Measurements from ENCODE around the gene CAMTA1.

DNA sequence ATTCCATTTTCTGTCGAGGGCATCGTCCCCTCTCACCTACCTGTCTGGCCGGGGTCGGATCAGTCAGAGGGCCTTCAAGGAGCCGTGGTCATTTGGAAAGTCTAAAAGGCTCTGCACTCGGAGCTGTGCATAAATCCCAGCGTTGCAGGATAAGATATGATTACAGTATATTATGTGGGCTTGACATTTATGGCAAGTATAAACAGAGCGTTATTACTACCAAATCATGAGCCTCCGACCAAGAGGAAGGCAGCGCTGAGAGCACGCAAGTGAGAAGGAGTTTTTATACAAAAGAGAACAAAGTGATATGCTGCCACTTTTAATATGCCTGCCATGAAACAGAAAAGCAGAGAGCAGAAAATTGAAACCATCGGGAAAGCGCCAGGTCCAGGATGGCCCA lies 566.4 kb downstream of the CAMTA1 start:
- no peak for TF ChIP-seq POLR2A (IDR thresholded peaks at IDR 0.05)
- TF ChIP-seq, protein P1, sequence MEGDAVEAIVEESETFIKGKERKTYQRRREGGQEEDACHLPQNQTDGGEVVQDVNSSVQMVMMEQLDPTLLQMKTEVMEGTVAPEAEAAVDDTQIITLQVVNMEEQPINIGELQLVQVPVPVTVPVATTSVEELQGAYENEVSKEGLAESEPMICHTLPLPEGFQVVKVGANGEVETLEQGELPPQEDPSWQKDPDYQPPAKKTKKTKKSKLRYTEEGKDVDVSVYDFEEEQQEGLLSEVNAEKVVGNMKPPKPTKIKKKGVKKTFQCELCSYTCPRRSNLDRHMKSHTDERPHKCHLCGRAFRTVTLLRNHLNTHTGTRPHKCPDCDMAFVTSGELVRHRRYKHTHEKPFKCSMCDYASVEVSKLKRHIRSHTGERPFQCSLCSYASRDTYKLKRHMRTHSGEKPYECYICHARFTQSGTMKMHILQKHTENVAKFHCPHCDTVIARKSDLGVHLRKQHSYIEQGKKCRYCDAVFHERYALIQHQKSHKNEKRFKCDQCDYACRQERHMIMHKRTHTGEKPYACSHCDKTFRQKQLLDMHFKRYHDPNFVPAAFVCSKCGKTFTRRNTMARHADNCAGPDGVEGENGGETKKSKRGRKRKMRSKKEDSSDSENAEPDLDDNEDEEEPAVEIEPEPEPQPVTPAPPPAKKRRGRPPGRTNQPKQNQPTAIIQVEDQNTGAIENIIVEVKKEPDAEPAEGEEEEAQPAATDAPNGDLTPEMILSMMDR (IDR thresholded peaks at IDR 0.05), result no peak
